Karpas-422 (cell line): ENCODE measurements around the gene CFHR2. TPM values are rescaled to one million over a fixed set of nuclear protein-coding genes. Genes with fewer than 3 reads are reported as not detected.
"Not testable (repeated sequence)": the region's sequence is repeated elsewhere in the genome, so short reads cannot be mapped to it uniquely, and the experiment has no call there.

Experiments
- DNase-seq: peaks from one replicate; pipeline ENCODE4 v3.0.0-alpha.2; 2015
- H2AFZ ChIP-seq: fragments of 200-600 bp; sonication (generic); 2 replicates; pipeline ENCODE4 v1.6.1; 2014; ENCODE audit warnings: antibody characterized with exemption, low read length, mixed read lengths
- H3K27ac ChIP-seq: fragments of 200-600 bp; sonication (generic); 2 replicates; pipeline ENCODE4 v1.5.1; 2014; ENCODE audit warnings: mild to moderate bottlenecking, low read length, moderate library complexity
- H3K27me3 ChIP-seq: fragments of 200-600 bp; sonication (generic); 2 replicates; pipeline ENCODE4 v1.6.1; 2014; ENCODE audit warnings: low read length, mixed read lengths
- H3K36me3 ChIP-seq: fragments of 200-600 bp; sonication (generic); 2 replicates; pipeline ENCODE4 v1.6.1; 2014; ENCODE audit warnings: low read length, mixed read lengths; ENCODE audit not compliant: insufficient read depth
- H3K4me1 ChIP-seq: fragments of 200-600 bp; sonication (generic); 2 replicates; pipeline ENCODE4 v1.6.1; 2014; ENCODE audit warnings: mild to moderate bottlenecking, low read length, mixed read lengths
- H3K4me2 ChIP-seq: fragments of 200-600 bp; sonication (generic); 2 replicates; pipeline ENCODE4 v1.6.1; 2014; ENCODE audit warnings: low read length, low read depth, mild to moderate bottlenecking; ENCODE audit not compliant: poor library complexity, severe bottlenecking
- H3K4me3 ChIP-seq: fragments of 200-600 bp; sonication (generic); 2 replicates; pipeline ENCODE4 v1.5.1; 2014; ENCODE audit warnings: mild to moderate bottlenecking, antibody characterized with exemption, low read length, mixed read lengths
- H3K79me2 ChIP-seq: fragments of 200-600 bp; sonication (generic); 2 replicates; pipeline ENCODE4 v1.6.1; 2014; ENCODE audit warnings: mild to moderate bottlenecking, low read length, mixed read lengths
- H3K9ac ChIP-seq: fragments of 200-600 bp; sonication (generic); 2 replicates; pipeline ENCODE4 v1.6.0; 2014; ENCODE audit warnings: low read length
- H3K9me2 ChIP-seq: fragments of 200-600 bp; sonication (generic), shearing (Covaris generic); replicated peaks from 2 replicates; pipeline ENCODE4 v1.6.0; 2014; ENCODE audit warnings: mild to moderate bottlenecking, low read length, moderate library complexity; ENCODE audit not compliant: insufficient read depth
- H3K9me3 ChIP-seq: fragments of 300-700, 200-600 bp; sonication (generic); 2 replicates; pipeline ENCODE4 v1.6.1; 2014; ENCODE audit warnings: low read length, mixed read lengths
- H4K20me1 ChIP-seq: fragments of 200-600 bp; sonication (generic); 2 replicates; pipeline ENCODE4 v1.6.1; 2014; ENCODE audit warnings: mild to moderate bottlenecking, antibody characterized with exemption, low read length, low read depth; ENCODE audit not compliant: insufficient read depth
- total RNA-seq: library from RNA; depleted of rRNA; stranded (reverse); fragments of >200 nt; shearing (Covaris generic); gene quantifications from 2 replicates; pipeline ENCODE4 v1.2.3, GENCODE V29; 2014; ENCODE audit warnings: low replicate concordance

The CFHR2 gene
- total RNA-seq, 1 experiment from 2014 or later = not detected

- no peak within 1 kb of the TSS for H3K27ac ChIP-seq
- DNase-seq = no peak
- no peaks in the 10 kb centered on the region for H3K9me2 ChIP-seq
- no peaks in the 10 kb centered on the region for H4K20me1 ChIP-seq
- H3K9me3 ChIP-seq = no peaks in the 10 kb centered on the region
- no peak within 1 kb of the TSS for H3K4me3 ChIP-seq
- no peaks in the 10 kb centered on the region for H3K36me3 ChIP-seq
- no peak within 1 kb of the TSS for H3K9ac ChIP-seq
- no peak within 1 kb of the TSS for H2AFZ ChIP-seq
- no peaks in the 10 kb centered on the region for H3K79me2 ChIP-seq
- no peaks in the 10 kb centered on the region for H3K4me1 ChIP-seq
- no peak within 1 kb of the TSS for H3K4me2 ChIP-seq
- H3K27me3 ChIP-seq = no peaks in the 10 kb centered on the region
Observed at GRCh38 chr1:196977278-196977677, 33.7 kb downstream of the CFHR2 start, which contains the start of gene CFHR5. TSS of gene CFHR5 (plus strand) at chr1:196977556. CDS start at chr1:196977665, 109 bp downstream.

GRCh38 chr1:196980859-196981258 is 37.3 kb downstream of the CFHR2 start:
- H3K79me2 ChIP-seq = no peaks in the 10 kb centered on the region
- no peak overlapping the region for H2AFZ ChIP-seq
- H3K9me3 ChIP-seq = no peaks in the 10 kb centered on the region
- no peaks in the 10 kb centered on the region for H3K27me3 ChIP-seq
- no peak overlapping the region for H3K9ac ChIP-seq
- H3K27ac ChIP-seq = no peak overlapping the region
- no peak overlapping the region for H3K4me3 ChIP-seq
- H3K36me3 ChIP-seq = no peaks in the 10 kb centered on the region
- H3K9me2 ChIP-seq = no peaks in the 10 kb centered on the region
- H4K20me1 ChIP-seq = no peaks in the 10 kb centered on the region
- no peaks in the 10 kb centered on the region for H3K4me1 ChIP-seq
- DNase-seq = no peak
- no peak overlapping the region for H3K4me2 ChIP-seq

GRCh38 chr1:196982247-196982646 is 38.7 kb downstream of the CFHR2 start:
- H3K4me3 ChIP-seq, H3K27me3 ChIP-seq, H2AFZ ChIP-seq, H3K36me3 ChIP-seq, H3K9me3 ChIP-seq, H3K4me1 ChIP-seq, H3K79me2 ChIP-seq, H4K20me1 ChIP-seq, H3K4me2 ChIP-seq, H3K9ac ChIP-seq, H3K27ac ChIP-seq, H3K9me2 ChIP-seq, DNase-seq: not testable (repeated sequence)

GRCh38 chr1:196991919-196992651 is 48.5 kb downstream of the CFHR2 start:
- H3K9me3 ChIP-seq, H3K4me2 ChIP-seq, H3K79me2 ChIP-seq, H3K9ac ChIP-seq, H3K4me1 ChIP-seq, H3K27ac ChIP-seq, H3K27me3 ChIP-seq, H3K9me2 ChIP-seq, H3K4me3 ChIP-seq, H2AFZ ChIP-seq, H4K20me1 ChIP-seq, DNase-seq, H3K36me3 ChIP-seq: not testable (repeated sequence)

GRCh38 chr1:196993916-196994315 is 50.4 kb downstream of the CFHR2 start:
- Histone ChIP-seq H3K4me2 (no peak overlapping the region), H3K36me3 (no peaks in the 10 kb centered on the region), H3K9me2 (no peaks in the 10 kb centered on the region), H3K4me3 (no peak overlapping the region), H3K79me2 (no peaks in the 10 kb centered on the region), H3K9me3 (no peaks in the 10 kb centered on the region), H3K27ac (no peak overlapping the region), H3K9ac (no peak overlapping the region), H3K4me1 (no peaks in the 10 kb centered on the region), H2AFZ (no peak overlapping the region), H4K20me1 (no peaks in the 10 kb centered on the region), H3K27me3 (no peaks in the 10 kb centered on the region)
- no peak for DNase-seq

- Histone ChIP-seq H3K9me2 (no peaks in the 10 kb centered on the region), H3K4me1 (no peaks in the 10 kb centered on the region), H3K36me3 (no peaks in the 10 kb centered on the region), H3K4me2 (no peak overlapping the region), H3K27ac (no peak overlapping the region), H3K27me3 (no peaks in the 10 kb centered on the region), H3K79me2 (no peaks in the 10 kb centered on the region), H4K20me1 (no peaks in the 10 kb centered on the region), H2AFZ (no peak overlapping the region), H3K4me3 (no peak overlapping the region), H3K9ac (no peak overlapping the region), H3K9me3 (no peaks in the 10 kb centered on the region)
- DNase-seq = no peak
Observed at GRCh38 chr1:196997423-196997822, 53.9 kb downstream of the CFHR2 start.

GRCh38 chr1:197001828-197002227 is 58.3 kb downstream of the CFHR2 start:
- Histone ChIP-seq H3K4me2 (no peak overlapping the region), H3K27ac (no peak overlapping the region), H3K4me3 (no peak overlapping the region), H3K9me2 (no peaks in the 10 kb centered on the region), H2AFZ (no peak overlapping the region), H3K4me1 (no peaks in the 10 kb centered on the region), H3K9ac (no peak overlapping the region), H3K36me3 (no peaks in the 10 kb centered on the region), H4K20me1 (no peaks in the 10 kb centered on the region), H3K79me2 (no peaks in the 10 kb centered on the region), H3K27me3 (no peaks in the 10 kb centered on the region), H3K9me3 (no peaks in the 10 kb centered on the region)
- DNase-seq = no peak

GRCh38 chr1:197003132-197003531 is 59.6 kb downstream of the CFHR2 start:
- no peak overlapping the region for H3K4me2 ChIP-seq
- no peaks in the 10 kb centered on the region for H3K9me2 ChIP-seq
- no peaks in the 10 kb centered on the region for H4K20me1 ChIP-seq
- H3K4me3 ChIP-seq = no peak overlapping the region
- H3K79me2 ChIP-seq = no peaks in the 10 kb centered on the region
- no peak overlapping the region for H2AFZ ChIP-seq
- no peaks in the 10 kb centered on the region for H3K36me3 ChIP-seq
- DNase-seq = no peak
- H3K27ac ChIP-seq = no peak overlapping the region
- H3K9ac ChIP-seq = no peak overlapping the region
- no peaks in the 10 kb centered on the region for H3K4me1 ChIP-seq
- no peaks in the 10 kb centered on the region for H3K27me3 ChIP-seq
- no peaks in the 10 kb centered on the region for H3K9me3 ChIP-seq
